ENCODE results near the gene CCL15.

DNA sequence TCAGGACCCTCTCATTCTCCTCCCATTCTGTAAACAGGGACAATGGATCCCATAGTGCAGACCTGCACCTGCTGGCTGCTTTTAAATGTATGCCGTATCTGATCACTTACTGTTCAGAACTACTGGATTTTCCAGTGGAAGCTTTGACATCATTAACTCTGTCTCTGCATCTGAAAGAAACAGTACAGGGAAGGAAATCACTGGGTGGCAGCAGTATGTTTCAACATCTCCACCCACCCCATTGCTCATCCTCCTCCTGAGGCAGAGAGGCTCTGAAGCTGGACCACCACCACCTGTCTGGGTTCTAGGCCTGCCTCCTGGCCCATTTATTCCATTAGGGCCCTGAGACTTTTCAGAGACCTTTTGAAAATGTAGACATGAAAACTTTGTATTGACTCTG lies 2.6 kb downstream of the CCL15 start:
- TF ChIP-seq, protein P1, sequence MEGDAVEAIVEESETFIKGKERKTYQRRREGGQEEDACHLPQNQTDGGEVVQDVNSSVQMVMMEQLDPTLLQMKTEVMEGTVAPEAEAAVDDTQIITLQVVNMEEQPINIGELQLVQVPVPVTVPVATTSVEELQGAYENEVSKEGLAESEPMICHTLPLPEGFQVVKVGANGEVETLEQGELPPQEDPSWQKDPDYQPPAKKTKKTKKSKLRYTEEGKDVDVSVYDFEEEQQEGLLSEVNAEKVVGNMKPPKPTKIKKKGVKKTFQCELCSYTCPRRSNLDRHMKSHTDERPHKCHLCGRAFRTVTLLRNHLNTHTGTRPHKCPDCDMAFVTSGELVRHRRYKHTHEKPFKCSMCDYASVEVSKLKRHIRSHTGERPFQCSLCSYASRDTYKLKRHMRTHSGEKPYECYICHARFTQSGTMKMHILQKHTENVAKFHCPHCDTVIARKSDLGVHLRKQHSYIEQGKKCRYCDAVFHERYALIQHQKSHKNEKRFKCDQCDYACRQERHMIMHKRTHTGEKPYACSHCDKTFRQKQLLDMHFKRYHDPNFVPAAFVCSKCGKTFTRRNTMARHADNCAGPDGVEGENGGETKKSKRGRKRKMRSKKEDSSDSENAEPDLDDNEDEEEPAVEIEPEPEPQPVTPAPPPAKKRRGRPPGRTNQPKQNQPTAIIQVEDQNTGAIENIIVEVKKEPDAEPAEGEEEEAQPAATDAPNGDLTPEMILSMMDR (IDR thresholded peaks at IDR 0.05): no peak
- TF ChIP-seq CREM (CRISPR knock-in tag; IDR thresholded peaks at IDR 0.05) (no peak), TEAD4 (CRISPR knock-in tag; IDR thresholded peaks at IDR 0.05) (no peak)
- TF ChIP-seq, protein P2, sequence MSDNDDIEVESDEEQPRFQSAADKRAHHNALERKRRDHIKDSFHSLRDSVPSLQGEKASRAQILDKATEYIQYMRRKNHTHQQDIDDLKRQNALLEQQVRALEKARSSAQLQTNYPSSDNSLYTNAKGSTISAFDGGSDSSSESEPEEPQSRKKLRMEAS (CRISPR knock-in tag; IDR thresholded peaks at IDR 0.05): no peak

Data from WTC11 (cell line).